ENCODE measurements around the gene SERAC1. TPM values are rescaled to one million over a fixed set of nuclear protein-coding genes. Genes with fewer than 3 reads are reported as not detected.
"Not testable (repeated sequence)": the region's sequence is repeated elsewhere in the genome, so short reads cannot be mapped to it uniquely, and the experiment has no call there.

SERAC1 gene
- total RNA-seq, 1 experiment from 2014 or later: 7.6 TPM

DNA sequence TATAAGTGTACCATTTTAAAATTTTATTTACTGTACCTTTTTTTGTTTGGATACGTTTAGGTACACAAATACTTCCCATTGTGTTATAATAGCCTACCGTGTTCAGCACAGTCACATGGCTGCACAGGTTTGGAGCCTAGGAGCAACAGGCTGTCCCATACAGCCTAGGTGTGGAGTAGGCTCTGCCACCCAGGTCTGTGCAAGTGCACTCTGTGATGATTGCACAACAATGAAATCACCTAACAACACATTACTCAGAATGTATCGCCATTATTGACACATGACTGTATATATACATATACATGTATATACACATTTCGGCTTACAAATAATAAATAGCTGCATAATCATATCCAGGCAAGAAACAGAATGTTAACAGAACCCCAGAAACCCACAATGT lies 15.4 kb downstream of the SERAC1 start:
- Mint-ChIP-seq H3K27me3 (ENCODE audit: low read depth) (no peaks in the 10 kb centered on the region), H3K9me3 (no peaks in the 10 kb centered on the region), H3K4me1 (peaks cover 0 to 5% of the 10 kb centered on the region in 2 experiments; a peak in 2 of 4 replicates), H3K4me3 (no peak overlapping the region), H3K36me3 (ENCODE audit: insufficient read depth in 1 of 3, low read depth in 3 of 3) (peaks cover 3 to 29% (median 16%) of the 10 kb centered on the region in 3 experiments; a peak in 6 of 7 replicates), H3K27ac (no peak overlapping the region; a peak in 1 of 7 replicates)
- H2BK120ac ChIP-seq (ENCODE audit: low read depth, low read length, poor library complexity, severe bottlenecking): no peak overlapping the region
- H4K8ac ChIP-seq (replicated peaks; ENCODE audit: insufficient read length, low read depth, low read length): no peak overlapping the region
- H2BK5ac ChIP-seq (ENCODE audit: insufficient read length, low read length): no peak overlapping the region
- no peak overlapping the region for H3K56ac ChIP-seq (ENCODE audit: insufficient read length, low read depth, low read length)
- no peaks in the 10 kb centered on the region for H3K9me3 ChIP-seq (ENCODE audit: control insufficient read depth, low read depth, low read length)
- H3K4me1 ChIP-seq (ENCODE audit: insufficient read depth, low read length): no peaks in the 10 kb centered on the region
- H3K79me1 ChIP-seq (ENCODE audit: insufficient read depth, low read depth, low read length, poor library complexity, severe bottlenecking): no peaks in the 10 kb centered on the region
- H3K4ac ChIP-seq (ENCODE audit: low read depth, low read length): no peak overlapping the region
- no CpG with 5 or more reads among the region's 4 CpGs for WGBS (ENCODE audit: extremely low coverage, insufficient read length, low lambda C conversion rate)
- H2BK20ac ChIP-seq (ENCODE audit: low read depth, low read length, poor library complexity, severe bottlenecking): no peak overlapping the region
- H3K9ac ChIP-seq (ENCODE audit: extremely low read depth, insufficient read length, low read length): no peak overlapping the region
- H4K5ac ChIP-seq (ENCODE audit: insufficient read length, low read depth, low read length): no peak overlapping the region
- H2BK12ac ChIP-seq (ENCODE audit: insufficient read length, low read depth, low read length): no peak overlapping the region
- no peak overlapping the region for H3K23ac ChIP-seq (ENCODE audit: insufficient read length, low read depth, low read length)
- H3K27ac ChIP-seq (ENCODE audit: insufficient read length, low read depth, low read length): no peak overlapping the region
- no peak for DNase-seq
- H3K79me2 ChIP-seq (ENCODE audit: insufficient read depth, low read length): no peaks in the 10 kb centered on the region
- H3T11ph ChIP-seq (ENCODE audit: low read length): no peak overlapping the region
- H3K4me2 ChIP-seq (ENCODE audit: insufficient read depth, insufficient read length, low read length): no peak overlapping the region
- H2AK5ac ChIP-seq (ENCODE audit: insufficient read length, low read length): no peak overlapping the region
- TF ChIP-seq, protein P1, sequence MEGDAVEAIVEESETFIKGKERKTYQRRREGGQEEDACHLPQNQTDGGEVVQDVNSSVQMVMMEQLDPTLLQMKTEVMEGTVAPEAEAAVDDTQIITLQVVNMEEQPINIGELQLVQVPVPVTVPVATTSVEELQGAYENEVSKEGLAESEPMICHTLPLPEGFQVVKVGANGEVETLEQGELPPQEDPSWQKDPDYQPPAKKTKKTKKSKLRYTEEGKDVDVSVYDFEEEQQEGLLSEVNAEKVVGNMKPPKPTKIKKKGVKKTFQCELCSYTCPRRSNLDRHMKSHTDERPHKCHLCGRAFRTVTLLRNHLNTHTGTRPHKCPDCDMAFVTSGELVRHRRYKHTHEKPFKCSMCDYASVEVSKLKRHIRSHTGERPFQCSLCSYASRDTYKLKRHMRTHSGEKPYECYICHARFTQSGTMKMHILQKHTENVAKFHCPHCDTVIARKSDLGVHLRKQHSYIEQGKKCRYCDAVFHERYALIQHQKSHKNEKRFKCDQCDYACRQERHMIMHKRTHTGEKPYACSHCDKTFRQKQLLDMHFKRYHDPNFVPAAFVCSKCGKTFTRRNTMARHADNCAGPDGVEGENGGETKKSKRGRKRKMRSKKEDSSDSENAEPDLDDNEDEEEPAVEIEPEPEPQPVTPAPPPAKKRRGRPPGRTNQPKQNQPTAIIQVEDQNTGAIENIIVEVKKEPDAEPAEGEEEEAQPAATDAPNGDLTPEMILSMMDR (conservative IDR thresholded peaks at IDR 0.05): no peak
- no peak overlapping the region for H3K14ac ChIP-seq (ENCODE audit: insufficient read depth, low read length)
- H2BK15ac ChIP-seq (ENCODE audit: low read depth, low read length): no peak overlapping the region
- H3K27me3 ChIP-seq (ENCODE audit: insufficient read depth, low read length): no peaks in the 10 kb centered on the region
- H3K18ac ChIP-seq (ENCODE audit: insufficient read length, low read depth, low read length): no peak overlapping the region
- no peaks in the 10 kb centered on the region for H3K23me2 ChIP-seq (ENCODE audit: insufficient read length, low read depth, low read length, poor library complexity, severe bottlenecking)
- H2AFZ ChIP-seq (ENCODE audit: low read length): no peak overlapping the region
- H4K20me1 ChIP-seq (ENCODE audit: control insufficient read depth, insufficient read depth, insufficient read length): no peaks in the 10 kb centered on the region
- no peak overlapping the region for H4K91ac ChIP-seq (ENCODE audit: insufficient read length, low read depth, low read length)

DNA sequence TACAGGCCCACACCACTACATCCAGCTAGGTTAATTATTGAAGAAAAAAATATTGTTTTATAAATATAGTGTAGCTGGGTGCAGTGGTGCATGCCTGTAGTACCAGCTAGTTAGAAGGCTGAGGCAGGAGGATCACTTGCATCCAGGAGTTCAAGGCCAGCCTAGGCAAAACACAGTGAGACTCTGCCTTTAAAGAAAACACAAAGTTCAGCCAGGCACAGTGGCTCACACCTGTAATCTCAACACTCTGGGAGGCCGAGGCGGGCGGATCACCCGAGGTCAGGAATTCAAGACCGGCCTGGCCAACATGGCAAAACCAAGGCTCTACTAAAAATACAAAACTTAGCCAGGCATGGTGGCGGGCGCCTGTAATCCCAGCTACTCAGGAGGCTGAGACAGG lies 16.0 kb downstream of the SERAC1 start:
- not testable (repeated sequence) for H3K9ac ChIP-seq (ENCODE audit: extremely low read depth, insufficient read length, low read length); H3K27ac Mint-ChIP-seq; H3K14ac ChIP-seq (ENCODE audit: insufficient read depth, low read length); H3K4ac ChIP-seq (ENCODE audit: low read depth, low read length); H3K23ac ChIP-seq (ENCODE audit: insufficient read length, low read depth, low read length); H3K23me2 ChIP-seq (ENCODE audit: insufficient read length, low read depth, low read length, poor library complexity, severe bottlenecking); H4K20me1 ChIP-seq (ENCODE audit: control insufficient read depth, insufficient read depth, insufficient read length); H3T11ph ChIP-seq (ENCODE audit: low read length); H2BK15ac ChIP-seq (ENCODE audit: low read depth, low read length); H3K4me1 ChIP-seq (ENCODE audit: insufficient read depth, low read length); H3K27me3 Mint-ChIP-seq (ENCODE audit: low read depth); H3K4me1 Mint-ChIP-seq; H3K56ac ChIP-seq (ENCODE audit: insufficient read length, low read depth, low read length); H2AK5ac ChIP-seq (ENCODE audit: insufficient read length, low read length); H3K79me1 ChIP-seq (ENCODE audit: insufficient read depth, low read depth, low read length, poor library complexity, severe bottlenecking); H3K18ac ChIP-seq (ENCODE audit: insufficient read length, low read depth, low read length); H4K91ac ChIP-seq (ENCODE audit: insufficient read length, low read depth, low read length); H2BK120ac ChIP-seq (ENCODE audit: low read depth, low read length, poor library complexity, severe bottlenecking); H2BK12ac ChIP-seq (ENCODE audit: insufficient read length, low read depth, low read length); H3K27ac ChIP-seq (ENCODE audit: insufficient read length, low read depth, low read length); DNase-seq; H3K4me2 ChIP-seq (ENCODE audit: insufficient read depth, insufficient read length, low read length); H4K8ac ChIP-seq (replicated peaks; ENCODE audit: insufficient read length, low read depth, low read length); H3K27me3 ChIP-seq (ENCODE audit: insufficient read depth, low read length); H3K9me3 Mint-ChIP-seq; H3K79me2 ChIP-seq (ENCODE audit: insufficient read depth, low read length); H2AFZ ChIP-seq (ENCODE audit: low read length); H4K5ac ChIP-seq (ENCODE audit: insufficient read length, low read depth, low read length); H3K4me3 Mint-ChIP-seq; H2BK5ac ChIP-seq (ENCODE audit: insufficient read length, low read length); H2BK20ac ChIP-seq (ENCODE audit: low read depth, low read length, poor library complexity, severe bottlenecking); H3K9me3 ChIP-seq (ENCODE audit: control insufficient read depth, low read depth, low read length)
- peaks cover 3 to 27% (median 15%) of the 10 kb centered on the region in 3 experiments; a peak in 6 of 7 replicates for H3K36me3 Mint-ChIP-seq (ENCODE audit: insufficient read depth in 1 of 3, low read depth in 3 of 3)
- WGBS (ENCODE audit: extremely low coverage, insufficient read length, low lambda C conversion rate): no CpG with 5 or more reads among the region's 7 CpGs

Measured in H9 (cell line).